ENCODE measurements around the gene ABTB1.
A peak's percentile ranks its signal among the peaks of the same experiment; 100 is the strongest.
"Not testable (repeated sequence)": the region's sequence is repeated elsewhere in the genome, so short reads cannot be mapped to it uniquely, and the experiment has no call there.

ABTB1 gene

GRCh38 chr3:127652246-127652995 is 20.3 kb upstream of the ABTB1 start:
- H3K4me3 Mint-ChIP-seq = no peak overlapping the region

GRCh38 chr3:127654374-127654773 is 18.4 kb upstream of the ABTB1 start:
- no peak overlapping the region for H3K27ac Mint-ChIP-seq
- H3K4me3 Mint-ChIP-seq = no peak overlapping the region
- H3K27me3 Mint-ChIP-seq (ENCODE audit: low read depth, poor library complexity) = peaks cover 3% of the 10 kb centered on the region
- peaks cover 12% of the 10 kb centered on the region for H3K4me1 Mint-ChIP-seq
- no peaks in the 10 kb centered on the region for H3K9me3 Mint-ChIP-seq
- no peak for DNase-seq
- H3K36me3 Mint-ChIP-seq (ENCODE audit: low read depth) = peaks cover 5% of the 10 kb centered on the region
- no peak for TF ChIP-seq CTCF (IDR thresholded peaks at IDR 0.05)

More at GRCh38 chr3:127652246-127652995, 20.3 kb upstream of the ABTB1 start:
- Mint-ChIP-seq H3K36me3 (ENCODE audit: low read depth) (peaks cover 5% of the 10 kb centered on the region), H3K27ac (no peak overlapping the region), H3K4me1 (peaks cover 16% of the 10 kb centered on the region), H3K9me3 (no peaks in the 10 kb centered on the region), H3K27me3 (ENCODE audit: low read depth, poor library complexity) (peaks cover 3% of the 10 kb centered on the region)
- peak; percentile 90 for TF ChIP-seq CTCF (IDR thresholded peaks at IDR 0.05)
- DNase-seq = peak; percentile 71

- DNase-seq; H3K27ac Mint-ChIP-seq; H3K36me3 Mint-ChIP-seq (ENCODE audit: low read depth); H3K9me3 Mint-ChIP-seq; H3K4me3 Mint-ChIP-seq; H3K27me3 Mint-ChIP-seq (ENCODE audit: low read depth, poor library complexity): not testable (repeated sequence)
- H3K4me1 Mint-ChIP-seq = peaks cover 12% of the 10 kb centered on the region
Observed at GRCh38 chr3:127654993-127655392, 17.8 kb upstream of the ABTB1 start.

GRCh38 chr3:127655641-127656040 is 17.1 kb upstream of the ABTB1 start:
- Mint-ChIP-seq H3K36me3 (ENCODE audit: low read depth) (peaks cover 5% of the 10 kb centered on the region), H3K9me3 (no peaks in the 10 kb centered on the region), H3K4me3 (no peak overlapping the region), H3K27ac (no peak overlapping the region), H3K27me3 (ENCODE audit: low read depth, poor library complexity) (peaks cover 3% of the 10 kb centered on the region), H3K4me1 (peaks cover 12% of the 10 kb centered on the region)
- DNase-seq = no peak
- no peak for TF ChIP-seq CTCF (IDR thresholded peaks at IDR 0.05)

- no peak overlapping the region for H3K4me3 Mint-ChIP-seq
Observed at GRCh38 chr3:127656906-127657305, 15.8 kb upstream of the ABTB1 start.

GRCh38 chr3:127658234-127658633 is 14.5 kb upstream of the ABTB1 start:
- Mint-ChIP-seq H3K27me3 (ENCODE audit: low read depth, poor library complexity) (peaks cover 3% of the 10 kb centered on the region), H3K36me3 (ENCODE audit: low read depth) (peaks cover 10% of the 10 kb centered on the region), H3K27ac (no peak overlapping the region), H3K9me3 (no peaks in the 10 kb centered on the region), H3K4me3 (no peak overlapping the region), H3K4me1 (peaks cover 8% of the 10 kb centered on the region)
- no peak for TF ChIP-seq CTCF (IDR thresholded peaks at IDR 0.05)
- DNase-seq = no peak

More at GRCh38 chr3:127656906-127657305, 15.8 kb upstream of the ABTB1 start:
- H3K36me3 Mint-ChIP-seq (ENCODE audit: low read depth) = peaks cover 8% of the 10 kb centered on the region
- no peak for TF ChIP-seq CTCF (IDR thresholded peaks at IDR 0.05)
- H3K27me3 Mint-ChIP-seq (ENCODE audit: low read depth, poor library complexity) = peaks cover 3% of the 10 kb centered on the region
- H3K27ac Mint-ChIP-seq = no peak overlapping the region
- H3K4me1 Mint-ChIP-seq = peaks cover 12% of the 10 kb centered on the region
- H3K9me3 Mint-ChIP-seq = no peaks in the 10 kb centered on the region
- no peak for DNase-seq
